Astrocyte (in vitro differentiated cells and primary cell): Measurements from ENCODE around the gene MICALL1. TPM values are rescaled to one million over a fixed set of nuclear protein-coding genes. Genes with fewer than 3 reads are reported as not detected.

ENCODE experiments used
- DNase-seq: peaks from one replicate; pipeline ENCODE4 v3.0.0-alpha.2; 2010; ENCODE audit warnings: low read depth
- FAIRE-seq: peaks from 2 replicates; lab custom pipeline; 2011; peaks lifted over from hg19 to GRCh38; lab: Jason Lieb, UNC
- H2AFZ ChIP-seq: 2 replicates; pipeline ENCODE4 v1.6.0; 2012; ENCODE audit warnings: low read depth, low read length, inconsistent platforms
- H3K27ac ChIP-seq: 2 replicates; pipeline ENCODE4 v1.5.1; 2011; ENCODE audit warnings: low read depth, low read length, inconsistent platforms
- H3K27me3 ChIP-seq: 2 replicates; pipeline ENCODE4 v1.6.0; 2011; ENCODE audit warnings: low read length, inconsistent platforms; ENCODE audit not compliant: insufficient read depth
- H3K36me3 ChIP-seq: 2 replicates; pipeline ENCODE4 v1.5.1; 2011; ENCODE audit warnings: low read length, inconsistent platforms; ENCODE audit not compliant: insufficient read depth
- H3K4me1 ChIP-seq: 2 replicates; pipeline ENCODE4 v1.5.1; 2011; ENCODE audit warnings: low read length, inconsistent platforms; ENCODE audit not compliant: insufficient read depth
- H3K4me2 ChIP-seq: 2 replicates; pipeline ENCODE4 v1.6.0; 2012; ENCODE audit warnings: low read length, inconsistent platforms
- H3K4me3 ChIP-seq: 2 replicates; pipeline ENCODE4 v1.5.1; 2011; ENCODE audit warnings: low read depth, mild to moderate bottlenecking, low read length, inconsistent platforms; ENCODE audit not compliant: insufficient read depth
- H3K79me2 ChIP-seq: 2 replicates; pipeline ENCODE4 v1.6.0; 2012; ENCODE audit warnings: mild to moderate bottlenecking, low read length, inconsistent platforms; ENCODE audit not compliant: insufficient read depth
- H3K9ac ChIP-seq: 2 replicates; pipeline ENCODE4 v1.6.0; 2012; ENCODE audit warnings: mild to moderate bottlenecking, low read length, inconsistent platforms
- H3K9me3 ChIP-seq: 2 replicates; pipeline ENCODE4 v1.5.1; 2012; ENCODE audit warnings: low read depth, mild to moderate bottlenecking, low read length, inconsistent platforms; ENCODE audit not compliant: insufficient read depth
- H4K20me1 ChIP-seq: 2 replicates; pipeline ENCODE4 v1.6.0; 2012; ENCODE audit warnings: low read length, inconsistent platforms; ENCODE audit not compliant: insufficient read depth
- H3K27ac Mint-ChIP-seq: one replicate; pipeline ENCODE4 v1.8.0; 2021; ENCODE audit warnings: mild to moderate bottlenecking, mixed read lengths; ENCODE audit not compliant: unreplicated experiment
- H3K27me3 Mint-ChIP-seq: one replicate; pipeline ENCODE4 v1.8.0; 2021; ENCODE audit warnings: low read depth, mixed read lengths; ENCODE audit not compliant: unreplicated experiment
- H3K36me3 Mint-ChIP-seq: one replicate; pipeline ENCODE4 v1.8.0; 2021; ENCODE audit warnings: low read depth, mixed read lengths; ENCODE audit not compliant: unreplicated experiment
- H3K4me1 Mint-ChIP-seq: one replicate; pipeline ENCODE4 v1.8.0; 2021; ENCODE audit warnings: low read depth, mixed read lengths; ENCODE audit not compliant: unreplicated experiment
- H3K4me3 Mint-ChIP-seq: one replicate; pipeline ENCODE4 v1.8.0; 2021; ENCODE audit warnings: mild to moderate bottlenecking, moderate library complexity, mixed read lengths; ENCODE audit not compliant: unreplicated experiment
- H3K9me3 Mint-ChIP-seq: one replicate; pipeline ENCODE4 v1.8.0; 2021; ENCODE audit warnings: mild to moderate bottlenecking, mixed read lengths; ENCODE audit not compliant: unreplicated experiment
- EZH2 ChIP-seq: IDR thresholded peaks from 2 replicates; pipeline ENCODE4 v1.6.1; 2012; ENCODE audit warnings: mild to moderate bottlenecking, low read length, inconsistent platforms; ENCODE audit not compliant: insufficient read depth
- total RNA-seq: library from RNA; stranded (reverse); gene quantifications from 2 replicates; pipeline ENCODE4 v1.2.1, GENCODE V29; 2021
- TF ChIP-seq, protein P1 (sequence below): IDR thresholded peaks from 2 replicates; pipeline ENCODE4 v1.5.1; 2011; ENCODE audit warnings: low read depth, mild to moderate bottlenecking, inconsistent platforms, low read length, moderate library complexity; ENCODE audit not compliant: insufficient read depth

The MICALL1 gene
- total RNA-seq, 1 donor from 2014 or later, result 131 TPM

DNA sequence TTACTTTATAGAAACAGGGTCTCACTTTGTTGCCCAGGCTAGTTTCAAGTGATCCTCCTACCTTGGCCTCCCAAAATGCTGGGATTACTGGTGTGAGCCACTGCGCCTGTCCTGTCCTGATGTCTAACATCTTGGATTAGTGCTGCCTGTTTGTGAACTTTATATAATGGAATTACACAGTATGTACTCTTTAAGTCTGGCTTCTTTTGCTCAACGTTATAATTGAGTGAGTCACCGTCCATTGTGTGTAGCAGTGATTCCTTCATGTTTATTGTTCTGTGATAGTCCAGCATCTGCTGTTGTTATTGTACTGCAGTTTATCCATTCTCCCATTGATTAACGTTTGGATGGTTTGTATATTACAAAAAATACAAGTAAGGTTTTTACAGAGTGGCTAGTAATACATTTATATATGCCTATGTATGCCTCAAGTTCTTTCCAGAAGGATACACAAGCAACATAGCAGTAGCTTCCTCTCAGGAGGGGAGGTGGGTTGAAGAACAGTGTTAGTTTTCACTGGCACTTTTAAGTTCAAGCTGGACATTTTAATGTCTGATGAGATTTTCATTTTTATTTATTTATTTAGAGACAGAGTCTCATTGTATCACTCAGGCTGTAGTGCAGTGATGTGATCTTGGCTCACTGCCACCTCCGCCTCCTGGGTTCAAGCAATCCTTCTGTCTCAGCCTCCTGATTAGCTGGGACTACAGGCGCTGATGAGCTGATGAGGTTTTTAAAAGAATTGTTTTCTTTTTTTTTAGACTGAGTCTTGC, 25.2 kb upstream of the MICALL1 start:
- no peak overlapping the region for H3K4me3 Mint-ChIP-seq
- peaks cover 3% of the 10 kb centered on the region for H3K4me1 Mint-ChIP-seq
- DNase-seq, result peak; percentile 58
- Histone ChIP-seq H3K9me3 (no peaks in the 10 kb centered on the region), H3K9ac (no peak overlapping the region), H3K4me3 (no peak overlapping the region), H3K27me3 (no peaks in the 10 kb centered on the region), H2AFZ (no peak overlapping the region), H3K36me3 (peaks cover 39% of the 10 kb centered on the region), H3K4me1 (peaks cover 6% of the 10 kb centered on the region), H3K27ac (peak overlapping the region; percentile 40), H3K4me2 (peak overlapping the region; percentile 4), H4K20me1 (peaks cover 53% of the 10 kb centered on the region), H3K79me2 (peaks cover 60% of the 10 kb centered on the region)
- no peaks in the 10 kb centered on the region for H3K27me3 Mint-ChIP-seq
- no peak overlapping the region for H3K27ac Mint-ChIP-seq
- peak; percentile 50 for FAIRE-seq
- no peaks in the 10 kb centered on the region for H3K9me3 Mint-ChIP-seq
- no peak for TF ChIP-seq EZH2
- TF ChIP-seq, protein P1, sequence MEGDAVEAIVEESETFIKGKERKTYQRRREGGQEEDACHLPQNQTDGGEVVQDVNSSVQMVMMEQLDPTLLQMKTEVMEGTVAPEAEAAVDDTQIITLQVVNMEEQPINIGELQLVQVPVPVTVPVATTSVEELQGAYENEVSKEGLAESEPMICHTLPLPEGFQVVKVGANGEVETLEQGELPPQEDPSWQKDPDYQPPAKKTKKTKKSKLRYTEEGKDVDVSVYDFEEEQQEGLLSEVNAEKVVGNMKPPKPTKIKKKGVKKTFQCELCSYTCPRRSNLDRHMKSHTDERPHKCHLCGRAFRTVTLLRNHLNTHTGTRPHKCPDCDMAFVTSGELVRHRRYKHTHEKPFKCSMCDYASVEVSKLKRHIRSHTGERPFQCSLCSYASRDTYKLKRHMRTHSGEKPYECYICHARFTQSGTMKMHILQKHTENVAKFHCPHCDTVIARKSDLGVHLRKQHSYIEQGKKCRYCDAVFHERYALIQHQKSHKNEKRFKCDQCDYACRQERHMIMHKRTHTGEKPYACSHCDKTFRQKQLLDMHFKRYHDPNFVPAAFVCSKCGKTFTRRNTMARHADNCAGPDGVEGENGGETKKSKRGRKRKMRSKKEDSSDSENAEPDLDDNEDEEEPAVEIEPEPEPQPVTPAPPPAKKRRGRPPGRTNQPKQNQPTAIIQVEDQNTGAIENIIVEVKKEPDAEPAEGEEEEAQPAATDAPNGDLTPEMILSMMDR, result no peak
- peaks cover 22% of the 10 kb centered on the region for H3K36me3 Mint-ChIP-seq

- Mint-ChIP-seq H3K36me3 (peaks cover 18% of the 10 kb centered on the region), H3K9me3 (no peaks in the 10 kb centered on the region), H3K27me3 (no peaks in the 10 kb centered on the region), H3K4me3 (peak overlapping the region; percentile 34), H3K4me1 (peaks cover 20% of the 10 kb centered on the region), H3K27ac (no peak overlapping the region)
- FAIRE-seq, result no peak
- Histone ChIP-seq H4K20me1 (peaks cover 48% of the 10 kb centered on the region), H3K4me2 (no peak overlapping the region), H3K27ac (no peak overlapping the region), H2AFZ (no peak overlapping the region), H3K9ac (no peak overlapping the region), H3K27me3 (no peaks in the 10 kb centered on the region), H3K36me3 (peaks cover 26% of the 10 kb centered on the region), H3K9me3 (no peaks in the 10 kb centered on the region), H3K79me2 (peaks cover 50% of the 10 kb centered on the region), H3K4me3 (no peak overlapping the region), H3K4me1 (peaks cover 16% of the 10 kb centered on the region)
- TF ChIP-seq, protein P1, result no peak
- no peak for TF ChIP-seq EZH2
- no peak for DNase-seq
Observed at GRCh38 chr22:37884420-37884819, 21.7 kb upstream of the MICALL1 start.
